ENCODE results near the gene PTPN14. TPM values are rescaled to one million over a fixed set of nuclear protein-coding genes. Genes with fewer than 3 reads are reported as not detected.

The PTPN14 gene
- total and polyA plus RNA-seq, 2 of the 8 experiments (the other 6 are each of a cell fraction or from before 2014, with no cell fraction given) = 14.4 to 93.6 TPM

DNA sequence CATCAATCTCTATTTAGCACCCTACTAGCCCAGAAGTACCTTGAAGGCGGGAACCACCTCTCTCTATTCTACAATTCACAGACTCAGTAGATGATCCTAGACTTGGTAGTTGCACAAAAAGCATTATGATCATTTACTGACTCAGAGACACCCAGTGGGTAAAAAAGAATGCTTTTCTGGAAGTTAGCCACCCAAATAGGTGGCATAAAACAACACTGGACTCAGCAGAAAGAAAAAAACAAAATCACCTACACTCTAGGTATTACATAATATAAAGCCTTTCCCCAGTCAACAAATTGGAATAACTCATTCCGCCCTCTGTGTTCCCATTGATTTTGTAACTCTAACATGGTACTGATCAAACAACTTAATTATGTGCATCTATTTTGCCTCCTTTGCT, 126.3 kb downstream of the PTPN14 start:
- WGBS, 2 experiments (ENCODE audit: extremely low coverage in 1 of 2, insufficient coverage in 1 of 2, insufficient read length in 1 of 2, insufficient replicate concordance in 2 of 2, low coverage in 1 of 2, low lambda C conversion rate in 2 of 2, missing lambda C conversion rate in 1 of 2) = 94% methylated on average over 2 of the region's 2 CpGs; no CpG with 5 or more reads in 1 of the 2 experiments
- TF ChIP-seq, protein P1, sequence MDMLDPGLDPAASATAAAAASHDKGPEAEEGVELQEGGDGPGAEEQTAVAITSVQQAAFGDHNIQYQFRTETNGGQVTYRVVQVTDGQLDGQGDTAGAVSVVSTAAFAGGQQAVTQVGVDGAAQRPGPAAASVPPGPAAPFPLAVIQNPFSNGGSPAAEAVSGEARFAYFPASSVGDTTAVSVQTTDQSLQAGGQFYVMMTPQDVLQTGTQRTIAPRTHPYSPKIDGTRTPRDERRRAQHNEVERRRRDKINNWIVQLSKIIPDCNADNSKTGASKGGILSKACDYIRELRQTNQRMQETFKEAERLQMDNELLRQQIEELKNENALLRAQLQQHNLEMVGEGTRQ (IDR thresholded peaks at IDR 0.05; ENCODE audit: low read length) = no peak
- TF ChIP-seq E2F6 (IDR thresholded peaks at IDR 0.05) = no peak
- TF ChIP-seq ASH2L (IDR thresholded peaks at IDR 0.05; ENCODE audit: low read length) = no peak
- no peak for TF ChIP-seq MAFK (IDR thresholded peaks at IDR 0.05; ENCODE audit: low read depth, low read length)
- no peak for TF ChIP-seq EP300 (IDR thresholded peaks at IDR 0.05; ENCODE audit: borderline replicate concordance in 1 of 2, low read depth in 2 of 2, low read length in 2 of 2)
- TF ChIP-seq KDM1A (IDR thresholded peaks at IDR 0.05; ENCODE audit: borderline replicate concordance, low read length) = no peak
- no peak for TF ChIP-seq SRF (IDR thresholded peaks at IDR 0.05; ENCODE audit: low read depth, low read length)
- no peak for TF ChIP-seq CHD2 (IDR thresholded peaks at IDR 0.05; ENCODE audit: low read length)
- no peak for TF ChIP-seq TBP (IDR thresholded peaks at IDR 0.05; ENCODE audit: low read depth, low read length)
- TF ChIP-seq CBX5 (IDR thresholded peaks at IDR 0.05; ENCODE audit: low read depth, low read length) = no peak
- TF ChIP-seq POLR2A (IDR thresholded peaks at IDR 0.05; ENCODE audit: control extremely low read depth in 1 of 2, low read depth in 2 of 2, low read length in 2 of 2) = no peak
- TF ChIP-seq KDM4A (IDR thresholded peaks at IDR 0.05; ENCODE audit: low read depth, low read length, severe bottlenecking) = no peak

More for the DNA sequence above, 126.3 kb downstream of the PTPN14 start:
- no peaks in the 10 kb centered on the region; the same call in 1 of the 2 replicates for H3K79me1 ChIP-seq (ENCODE audit: low read depth, low read length)
- H4K91ac ChIP-seq (replicated peaks; ENCODE audit: insufficient read length, low read length) = peak overlapping the region; percentile 41
- H2BK20ac ChIP-seq (ENCODE audit: low read length) = no peak overlapping the region
- no peak overlapping the region for H2BK15ac ChIP-seq (ENCODE audit: low read length)
- H3K9me3 ChIP-seq (ENCODE audit: insufficient read depth in 2 of 2, low read depth in 1 of 2, low read length in 1 of 2) = no peaks in the 10 kb centered on the region
- H3K23me2 ChIP-seq (ENCODE audit: low read depth, low read length) = no peaks in the 10 kb centered on the region
- H3K4me2 ChIP-seq (ENCODE audit: insufficient read depth in 1 of 2, low read depth in 2 of 2, low read length in 2 of 2) = no peak overlapping the region
- peaks cover 0 to 9% (median 2%) of the 10 kb centered on the region in 4 experiments; a peak in 3 of 7 replicates for H3K4me1 ChIP-seq (replicated peaks in 1 of 4; ENCODE audit: control insufficient read depth in 3 of 4, insufficient read depth in 4 of 4, low read length in 3 of 4)
- DNase-seq (ENCODE audit: low read depth in 1 of 2, low spot score in 2 of 2) (no peak), FAIRE-seq (no peak)
- no peak overlapping the region for H3K23ac ChIP-seq (ENCODE audit: insufficient read length)
- H3K4ac ChIP-seq (replicated peaks; ENCODE audit: insufficient read length, low read depth, low read length) = no peak overlapping the region
- no peak overlapping the region; the same call in 1 of the 2 replicates for H2BK5ac ChIP-seq (ENCODE audit: low read depth, low read length)
- no peaks in the 10 kb centered on the region for H3K36me3 ChIP-seq (ENCODE audit: control insufficient read depth in 2 of 4, insufficient read depth in 4 of 4, low read length in 3 of 4)
- no peak overlapping the region for H3K27ac ChIP-seq (ENCODE audit: low read depth, low read length)
- H2AK5ac ChIP-seq (ENCODE audit: low read depth, low read length) = no peak overlapping the region
- H2BK120ac ChIP-seq (replicated peaks; ENCODE audit: low read depth, low read length) = no peak overlapping the region
- H3K56ac ChIP-seq (replicated peaks; ENCODE audit: insufficient read length, low read depth, low read length) = no peak overlapping the region
- POLR2A ChIA-PET (ENCODE audit: partially characterized antibody) = interaction anchor here (0.6 to 0.9 kb wide), 2 partner anchors 19 to 158 kb away, joined by 3 read pairs; no protein-coding TSS in a partner anchor
- H4K20me1 ChIP-seq (replicated peaks in 1 of 2; ENCODE audit: control insufficient read depth in 1 of 2, insufficient read depth in 2 of 2, low read length in 2 of 2) = no peaks in the 10 kb centered on the region
- peaks cover 0 to 8% of the 10 kb centered on the region in 2 experiments; a peak in 1 of 4 replicates for H3K79me2 ChIP-seq (ENCODE audit: control insufficient read depth in 1 of 2, insufficient read depth in 2 of 2, low read length in 2 of 2)
- no peak overlapping the region for H4K5ac ChIP-seq (ENCODE audit: insufficient read length, low read depth, low read length)
- H3K27me3 ChIP-seq (replicated peaks in 1 of 4; ENCODE audit: control insufficient read depth in 3 of 4, extremely low read depth in 1 of 4, insufficient read depth in 3 of 4, low read length in 3 of 4) = no peaks in the 10 kb centered on the region
- no peak overlapping the region for H3K4me3 ChIP-seq (ENCODE audit: extremely low read depth in 1 of 4, insufficient read depth in 2 of 4, low read depth in 3 of 4, low read length in 4 of 4)
- CTCF ChIA-PET (ENCODE audit: partially characterized antibody) = interaction anchor here (0.8 kb wide), 1 partner anchor 22 kb away, joined by 3 read pairs; no protein-coding TSS in a partner anchor
- H2BK12ac ChIP-seq (ENCODE audit: low read depth, low read length) = no peak overlapping the region
- H2AFZ ChIP-seq (ENCODE audit: low read length) = no peak overlapping the region
- H3K18ac ChIP-seq (ENCODE audit: extremely low read depth, low read length) = no peak overlapping the region
- H3K14ac ChIP-seq (ENCODE audit: insufficient read length) = no peak overlapping the region
- no peak overlapping the region for H4K8ac ChIP-seq (ENCODE audit: extremely low read depth, insufficient read depth, low read length)
- no peak overlapping the region for H3K9ac ChIP-seq (replicated peaks in 1 of 4; ENCODE audit: extremely low read depth in 1 of 4, low read depth in 3 of 4, low read length in 3 of 4)
